HCT116 (cell line): ENCODE data around the gene DLEU7. TPM values are rescaled to one million over a fixed set of nuclear protein-coding genes. Genes with fewer than 3 reads are reported as not detected.

Experiments used
- ATAC-seq: fragments of 200-7000 bp; cut with Tn5 transposase; 2 replicates; pipeline ENCODE4 v1.9.1; 2020; ENCODE audit warnings: mild to moderate bottlenecking, moderate library complexity
- BruUV-seq: library from RNA; stranded (reverse); fragments of 400-500 nt; replicated peaks from 2 replicates; lab custom pipeline; 2021; lab: Mats Ljungman, UMichigan
- CTCF ChIA-PET: fragments of 300-600 bp; sonication (Branson Sonifier 250); formaldehyde crosslinking; loops from one replicate; lab custom pipeline; 2021; ENCODE audit warnings: antibody characterized with exemption; lab: Charles Lee
- POLR2A ChIA-PET: fragments of 300-600, 350-600 bp; sonication (Branson Sonifier 250); formaldehyde crosslinking; loops from one replicate; lab custom pipeline; 2021; ENCODE audit warnings: antibody characterized with exemption; lab: Charles Lee
- RAD21 ChIA-PET, 2 experiments: fragments of 300-600 bp; sonication (Branson Sonifier 250); formaldehyde crosslinking; loops; one replicate each; lab custom pipeline; 2023; ENCODE audit warnings: low total read pairs in 2 of 2; ENCODE audit not compliant: uncharacterized antibody in 2 of 2, unreplicated experiment in 2 of 2, low non-redundant PET in 1 of 2; lab: Charles Lee
- DNase-seq: peaks from one replicate; pipeline ENCODE4 v3.0.0-alpha.2; 2010; ENCODE audit warnings: low read depth, low spot score
- H2AFZ ChIP-seq: fragments of 200-600 bp; shearing (Covaris generic), sonication (generic); 2 replicates; pipeline ENCODE4 v1.6.1; 2017; ENCODE audit warnings: low read depth, mixed run types, mixed read lengths, antibody characterized with exemption, low read length; ENCODE audit not compliant: poor library complexity, severe bottlenecking
- H3K27ac ChIP-seq: 2 replicates; pipeline ENCODE4 v1.5.1; 2012; ENCODE audit warnings: low read depth, low read length
- H3K27me3 ChIP-seq: fragments of 200-600 bp; sonication (generic); 2 replicates; pipeline ENCODE4 v1.6.1; 2016; ENCODE audit warnings: mixed run types, low read length, mixed read lengths; ENCODE audit not compliant: insufficient read depth
- H3K36me3 ChIP-seq, 2 experiments: fragments of 200-500 bp in 1 of 2; fragments of 200-600 bp in 1 of 2; sonication (Bioruptor generic) in 1 of 2; sonication (generic) in 1 of 2; 2 replicates each; pipeline versions ENCODE4 v1.5.1 to v1.6.1; 2014 to 2016; ENCODE audit warnings: low read length in 2 of 2, inconsistent platforms in 1 of 2, mixed read lengths in 1 of 2, mixed run types in 1 of 2; ENCODE audit not compliant: insufficient read depth in 2 of 2, control insufficient read depth in 1 of 2
- H3K4me1 ChIP-seq, 2 experiments: fragments of 200-600 bp in 1 of 2; sonication (generic) in 1 of 2; 2 replicates each; pipeline versions ENCODE4 v1.5.1 to v1.6.1; 2012 to 2017; ENCODE audit warnings: low read length in 2 of 2, inconsistent platforms in 1 of 2, mild to moderate bottlenecking in 1 of 2, mixed read lengths in 1 of 2, mixed run types in 1 of 2, moderate library complexity in 1 of 2; ENCODE audit not compliant: insufficient read depth in 2 of 2, control insufficient read depth in 1 of 2
- H3K4me2 ChIP-seq: fragments of 200-600 bp; sonication (generic); 2 replicates; pipeline ENCODE4 v1.6.1; 2017; ENCODE audit warnings: mixed run types, low read length, mixed read lengths
- H3K4me3 ChIP-seq, 2 experiments: fragments of 200-600 bp in 1 of 2; sonication (generic) in 1 of 2; replicated peaks in 1 of 2; 2 replicates each; pipeline ENCODE4 v1.5.1; 2011 to 2016; ENCODE audit warnings: low read length in 2 of 2, control low read depth in 1 of 2, low read depth in 1 of 2, mild to moderate bottlenecking in 1 of 2, mixed read lengths in 1 of 2, mixed run types in 1 of 2
- H3K79me2 ChIP-seq: fragments of 200-600 bp; sonication (generic); 2 replicates; pipeline ENCODE4 v1.6.1; 2017; ENCODE audit warnings: mild to moderate bottlenecking, mixed run types, low read length, moderate library complexity, mixed read lengths; ENCODE audit not compliant: insufficient read depth
- H3K9ac ChIP-seq: fragments of 200-600 bp; sonication (generic); 2 replicates; pipeline ENCODE4 v1.6.1; 2016; ENCODE audit warnings: low read length, mixed read lengths
- H3K9me2 ChIP-seq: fragments of 200-600 bp; sonication (generic), shearing (Covaris generic); 2 replicates; pipeline ENCODE4 v1.6.1; 2017; ENCODE audit warnings: mixed run types, mild to moderate bottlenecking, moderate library complexity; ENCODE audit not compliant: insufficient read depth
- H3K9me3 ChIP-seq, 2 experiments: fragments of 200-500 bp in 1 of 2; fragments of 200-600 bp in 1 of 2; sonication (Bioruptor generic) in 1 of 2; sonication (generic) in 1 of 2; 2 replicates each; pipeline ENCODE4 v1.6.1; 2014 to 2017; ENCODE audit warnings: low read length in 2 of 2, mixed read lengths in 2 of 2, inconsistent platforms in 1 of 2, low read depth in 1 of 2, mild to moderate bottlenecking in 1 of 2, mixed run types in 1 of 2, moderate library complexity in 1 of 2; ENCODE audit not compliant: control insufficient read depth in 1 of 2, insufficient read depth in 1 of 2
- H4K20me1 ChIP-seq: fragments of 200-600 bp; sonication (generic), shearing (Covaris generic); 2 replicates; pipeline ENCODE4 v1.6.1; 2017; ENCODE audit warnings: mixed run types, mild to moderate bottlenecking, moderate library complexity; ENCODE audit not compliant: insufficient read depth
- ATF3 ChIP-seq: IDR thresholded peaks from 2 replicates; pipeline ENCODE4 v1.6.1; 2012
- CEBPB ChIP-seq: IDR thresholded peaks from 2 replicates; pipeline ENCODE4 v1.6.1; 2012; ENCODE audit warnings: low read depth
- EGR1 ChIP-seq: IDR thresholded peaks from 2 replicates; pipeline ENCODE4 v1.6.1; 2012; ENCODE audit warnings: low read depth
- ELF1 ChIP-seq: IDR thresholded peaks from 2 replicates; pipeline ENCODE4 v1.6.1; 2012; ENCODE audit warnings: low read depth, borderline replicate concordance
- EZH2 ChIP-seq: fragments of 200-600 bp; sonication (generic); IDR thresholded peaks from 2 replicates; pipeline ENCODE4 v1.6.1; 2017; ENCODE audit warnings: antibody characterized with exemption, mixed run types
- EZH2phosphoT487 ChIP-seq: fragments of 200-600 bp; IDR thresholded peaks from 2 replicates; pipeline ENCODE4 v1.6.1; 2018; ENCODE audit warnings: antibody characterized with exemption, borderline replicate concordance
- FOSL1 ChIP-seq: IDR thresholded peaks from 2 replicates; pipeline ENCODE4 v1.6.1; 2012; ENCODE audit warnings: low read depth
- JUND ChIP-seq: IDR thresholded peaks from 2 replicates; pipeline ENCODE4 v1.6.1; 2012
- MAX ChIP-seq: IDR thresholded peaks from 2 replicates; pipeline ENCODE4 v1.6.1; 2012
- POLR2A ChIP-seq: IDR thresholded peaks from 2 replicates; pipeline ENCODE4 v1.7.0; 2011; ENCODE audit warnings: borderline replicate concordance; ENCODE audit not compliant: insufficient read depth, insufficient read length; ENCODE audit errors: extremely low read depth
- POLR2AphosphoS5 ChIP-seq: IDR thresholded peaks from 2 replicates; pipeline ENCODE4 v1.6.1; 2011; ENCODE audit warnings: mild to moderate bottlenecking, low read depth, low read length, moderate library complexity
- RAD21 ChIP-seq: IDR thresholded peaks from 2 replicates; pipeline ENCODE4 v1.6.1; 2012; ENCODE audit warnings: low read depth, mild to moderate bottlenecking
- SIN3A ChIP-seq: IDR thresholded peaks from 2 replicates; pipeline ENCODE4 v1.6.1; 2012; ENCODE audit warnings: low read depth
- SP1 ChIP-seq: IDR thresholded peaks from 2 replicates; pipeline ENCODE4 v1.6.1; 2012; ENCODE audit warnings: low read depth
- TCF7L2 ChIP-seq: IDR thresholded peaks from 2 replicates; pipeline ENCODE4 v1.7.0; 2011; ENCODE audit warnings: borderline replicate concordance, inconsistent platforms; ENCODE audit not compliant: insufficient read depth, insufficient read length; ENCODE audit errors: extremely low read depth
- ZBTB33 ChIP-seq: IDR thresholded peaks from 2 replicates; pipeline ENCODE4 v1.6.1; 2011; ENCODE audit warnings: mild to moderate bottlenecking, low read length, moderate library complexity; ENCODE audit not compliant: insufficient replicate concordance; ENCODE audit errors: extremely low read depth
- ZFX ChIP-seq: fragments of 450-650 bp; IDR thresholded peaks from 2 replicates; pipeline ENCODE4 v1.6.1; 2017
- ZNF274 ChIP-seq: fragments of 200-500 bp; sonication (Bioruptor generic); IDR thresholded peaks from 2 replicates; pipeline ENCODE4 v1.6.1; 2014; ENCODE audit warnings: mild to moderate bottlenecking, low read depth, low read length, inconsistent platforms
- intact Hi-C: fragments of 100-400 bp; cut with micrococcal nuclease; formaldehyde crosslinking; loops from 2 replicates; pipeline ENCODE4 v1.10.0; 2022
- total RNA-seq: library from RNA; stranded (reverse); gene quantifications from one replicate; pipeline ENCODE4 v1.2.1, GENCODE V29; 2021; ENCODE audit not compliant: unreplicated experiment
- TF ChIP-seq, protein P1 (sequence below): IDR thresholded peaks from 2 replicates; pipeline ENCODE4 v1.6.1; 2012; ENCODE audit warnings: low read depth

The DLEU7 gene
- total RNA-seq, 1 experiment from 2014 or later = not detected

- no peak overlapping the region for H3K4me3 ChIP-seq
- POLR2A ChIA-PET = no interaction called here
- H4K20me1 ChIP-seq = no peaks in the 10 kb centered on the region
- no peaks in the 10 kb centered on the region for H3K9me3 ChIP-seq
- RAD21 ChIA-PET = no interaction called here
- TF ChIP-seq SP1 (no peak), ZFX (no peak), ATF3 (no peak), EZH2 (no peak), MAX (no peak), EZH2phosphoT487 (no peak), ZBTB33 (no peak), POLR2A (no peak), TCF7L2 (no peak), CEBPB (no peak), RAD21 (no peak), JUND (no peak), EGR1 (no peak), SIN3A (no peak), FOSL1 (no peak), ELF1 (no peak), ZNF274 (no peak), POLR2AphosphoS5 (no peak)
- TF ChIP-seq, protein P1, sequence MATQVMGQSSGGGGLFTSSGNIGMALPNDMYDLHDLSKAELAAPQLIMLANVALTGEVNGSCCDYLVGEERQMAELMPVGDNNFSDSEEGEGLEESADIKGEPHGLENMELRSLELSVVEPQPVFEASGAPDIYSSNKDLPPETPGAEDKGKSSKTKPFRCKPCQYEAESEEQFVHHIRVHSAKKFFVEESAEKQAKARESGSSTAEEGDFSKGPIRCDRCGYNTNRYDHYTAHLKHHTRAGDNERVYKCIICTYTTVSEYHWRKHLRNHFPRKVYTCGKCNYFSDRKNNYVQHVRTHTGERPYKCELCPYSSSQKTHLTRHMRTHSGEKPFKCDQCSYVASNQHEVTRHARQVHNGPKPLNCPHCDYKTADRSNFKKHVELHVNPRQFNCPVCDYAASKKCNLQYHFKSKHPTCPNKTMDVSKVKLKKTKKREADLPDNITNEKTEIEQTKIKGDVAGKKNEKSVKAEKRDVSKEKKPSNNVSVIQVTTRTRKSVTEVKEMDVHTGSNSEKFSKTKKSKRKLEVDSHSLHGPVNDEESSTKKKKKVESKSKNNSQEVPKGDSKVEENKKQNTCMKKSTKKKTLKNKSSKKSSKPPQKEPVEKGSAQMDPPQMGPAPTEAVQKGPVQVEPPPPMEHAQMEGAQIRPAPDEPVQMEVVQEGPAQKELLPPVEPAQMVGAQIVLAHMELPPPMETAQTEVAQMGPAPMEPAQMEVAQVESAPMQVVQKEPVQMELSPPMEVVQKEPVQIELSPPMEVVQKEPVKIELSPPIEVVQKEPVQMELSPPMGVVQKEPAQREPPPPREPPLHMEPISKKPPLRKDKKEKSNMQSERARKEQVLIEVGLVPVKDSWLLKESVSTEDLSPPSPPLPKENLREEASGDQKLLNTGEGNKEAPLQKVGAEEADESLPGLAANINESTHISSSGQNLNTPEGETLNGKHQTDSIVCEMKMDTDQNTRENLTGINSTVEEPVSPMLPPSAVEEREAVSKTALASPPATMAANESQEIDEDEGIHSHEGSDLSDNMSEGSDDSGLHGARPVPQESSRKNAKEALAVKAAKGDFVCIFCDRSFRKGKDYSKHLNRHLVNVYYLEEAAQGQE = no peak
- TF ChIP-seq, all 23 proteins: peak for 0
- no peak overlapping the region for H3K4me2 ChIP-seq
- H3K79me2 ChIP-seq = no peaks in the 10 kb centered on the region
- H3K4me1 ChIP-seq = no peaks in the 10 kb centered on the region
- no peak overlapping the region for H2AFZ ChIP-seq
- ATAC-seq (no peak), DNase-seq (no peak)
- no peaks in the 10 kb centered on the region for H3K36me3 ChIP-seq
- CTCF ChIA-PET = no interaction called here
- H3K9me2 ChIP-seq = no peaks in the 10 kb centered on the region; the same call in 1 of the 2 replicates
- H3K27ac ChIP-seq = no peak overlapping the region
- H3K27me3 ChIP-seq = no peaks in the 10 kb centered on the region
- no TSS peak for BruUV-seq
- no peak overlapping the region for H3K9ac ChIP-seq
- intact Hi-C loops = no loop called here
Observed at GRCh38 chr13:50797091-50797490, 46.4 kb downstream of the DLEU7 start.
